ENCODE measurements around the gene HMG20A.
"Not testable (repeated sequence)": the region's sequence is repeated elsewhere in the genome, so short reads cannot be mapped to it uniquely, and the experiment has no call there.

Gene HMG20A

GRCh38 chr15:77420610-77421369 lies at the start of gene HMG20A:
HMG20A (plus strand) TSS chr15:77420888; CDS start chr15:77458408, 37,520 bp downstream.
- DNase-seq (ENCODE audit: low spot score): peak; percentile 63

GRCh38 chr15:77371850-77372563 lies 48.7 kb upstream of the HMG20A start:
- DNase-seq (ENCODE audit: low spot score): no peak

- no peak for DNase-seq (ENCODE audit: low spot score)
Observed at GRCh38 chr15:77373441-77373840, 47.2 kb upstream of the HMG20A start.

- no peak for DNase-seq (ENCODE audit: low spot score)
Observed at GRCh38 chr15:77375133-77375532, 45.6 kb upstream of the HMG20A start.

GRCh38 chr15:77376770-77377169 lies 43.9 kb upstream of the HMG20A start:
- DNase-seq (ENCODE audit: low spot score): no peak

- DNase-seq (ENCODE audit: low spot score): no peak
Observed at GRCh38 chr15:77380033-77380432, 40.7 kb upstream of the HMG20A start.

GRCh38 chr15:77384086-77384485 lies 36.6 kb upstream of the HMG20A start:
- no peak for DNase-seq (ENCODE audit: low spot score)

GRCh38 chr15:77384589-77385359 lies 35.9 kb upstream of the HMG20A start:
- no peak for DNase-seq (ENCODE audit: low spot score)

- no peak for DNase-seq (ENCODE audit: low spot score)
Observed at GRCh38 chr15:77386626-77387025, 34.1 kb upstream of the HMG20A start.

- no peak for DNase-seq (ENCODE audit: low spot score)
Observed at GRCh38 chr15:77387365-77388105, 33.2 kb upstream of the HMG20A start.

- DNase-seq (ENCODE audit: low spot score): no peak
Observed at GRCh38 chr15:77391372-77391951, 29.2 kb upstream of the HMG20A start.

GRCh38 chr15:77392762-77393470 lies 27.8 kb upstream of the HMG20A start:
- no peak for DNase-seq (ENCODE audit: low spot score)

GRCh38 chr15:77393471-77393840 lies 27.2 kb upstream of the HMG20A start:
- no peak for DNase-seq (ENCODE audit: low spot score)

- no peak for DNase-seq (ENCODE audit: low spot score)
Observed at GRCh38 chr15:77395013-77395774, 25.5 kb upstream of the HMG20A start.

- DNase-seq (ENCODE audit: low spot score): no peak
Observed at GRCh38 chr15:77396692-77397091, 24.0 kb upstream of the HMG20A start.

GRCh38 chr15:77398927-77399326 lies 21.8 kb upstream of the HMG20A start:
- DNase-seq (ENCODE audit: low spot score): no peak

GRCh38 chr15:77400258-77400657 lies 20.4 kb upstream of the HMG20A start:
- no peak for DNase-seq (ENCODE audit: low spot score)

GRCh38 chr15:77402740-77403379 lies 17.8 kb upstream of the HMG20A start:
- no peak for DNase-seq (ENCODE audit: low spot score)

- DNase-seq (ENCODE audit: low spot score): not testable (repeated sequence)
Observed at GRCh38 chr15:77406173-77406759, 14.4 kb upstream of the HMG20A start.

Data from HuH-7.5 (cell line).